Left lung (tissue), 10 donors: ENCODE results near the gene CHIC2. TPM values are rescaled to one million over a fixed set of nuclear protein-coding genes. Genes with fewer than 3 reads are reported as not detected.

Experiments
- ATAC-seq: fragments of 200-7000 bp; cut with Tn5 transposase; one replicate; pipeline ENCODE4 v1.9.1; 2020; ENCODE audit warnings: moderate library complexity
- DNase-seq, 4 donors: peaks; one replicate each; pipeline ENCODE4 v3.0.0-alpha.2; 2013 to 2020
- H3K27ac ChIP-seq, 2 donors: fragments of 200-600 bp; sonication (generic) in 1 of 2; one replicate each; pipeline versions ENCODE4 v1.5.0 to v1.8.0; 2020 to 2021
- H3K27me3 ChIP-seq, 2 donors: fragments of 200-600 bp; sonication (generic) in 1 of 2; one replicate each; pipeline versions ENCODE4 v1.5.0 to v1.8.0; 2020 to 2021
- H3K36me3 ChIP-seq, 2 donors: fragments of 200-600 bp; sonication (generic) in 1 of 2; one replicate each; pipeline versions ENCODE4 v1.5.0 to v1.8.0; 2020 to 2021
- H3K4me1 ChIP-seq, 2 donors: fragments of 200-600 bp; one replicate each; pipeline ENCODE4 v1.8.0; 2021
- H3K4me3 ChIP-seq, 2 donors: fragments of 200-600 bp; sonication (generic) in 1 of 2; one replicate each; pipeline versions ENCODE4 v1.5.0 to v1.8.0; 2020 to 2021; ENCODE audit warnings: mild to moderate bottlenecking in 1 of 2
- H3K9me3 ChIP-seq, 2 donors: fragments of 200-600 bp; sonication (generic) in 1 of 2; one replicate each; pipeline versions ENCODE4 v1.5.0 to v1.8.0; 2020 to 2021
- intact Hi-C, 2 donors: fragments of 100-400 bp; cut with DNase I; formaldehyde crosslinking; loops; one replicate each; pipeline versions ENCODE4 v1.11.2 to v1.14.2; 2022
- polyA plus RNA-seq, 6 donors: library from polyadenylated mRNA; unstranded; fragments of 120-200 nt; gene quantifications; one replicate each; pipeline ENCODE4 v1.2.1, GENCODE V29; 2013; ENCODE audit not compliant: insufficient read length in 6 of 6
- total RNA-seq, 2 donors: library from RNA; stranded (reverse); fragmentation: NEBNext Ultra II Directional; extraction: Animal tissue kit (Norgen Biotek cat#: 25700); gene quantifications; one replicate each; pipeline ENCODE4 v1.2.1, GENCODE V29; 2021
- TF ChIP-seq, protein P1 (sequence below), 2 donors: fragments of 200-600 bp; sonication (generic) in 1 of 2; IDR thresholded peaks; one replicate each; pipeline versions ENCODE4 v1.5.0 to v1.8.0; 2021; ENCODE audit warnings: antibody characterized with exemption in 2 of 2
- donor health status: DM: no; HTN: yes; CAD: no.
- donor health status: DM: no; HTN: no; CAD: no.

CHIC2 gene
- total and polyA plus RNA-seq, 8 donors = 18.5 to 34.9 (median 26.4) TPM

DNA sequence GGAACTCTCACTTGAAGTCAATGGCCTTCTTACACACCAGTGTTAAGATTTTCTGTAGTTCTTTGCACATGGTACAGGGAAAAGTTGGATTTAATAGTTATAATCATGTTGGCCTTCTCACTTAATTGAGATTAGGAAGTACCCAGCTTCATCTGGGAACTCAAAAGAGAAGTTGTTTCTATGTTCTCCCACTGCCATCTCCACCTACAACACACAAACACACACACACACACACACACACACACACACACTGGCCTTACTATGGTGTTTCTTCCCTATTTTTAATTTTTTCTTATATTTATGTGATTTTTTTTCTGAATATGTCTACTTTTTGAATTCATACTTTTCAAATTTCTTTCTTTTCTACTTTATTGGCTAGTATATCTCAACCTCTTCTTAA lies 10.0 kb upstream of the CHIC2 start:
- Histone ChIP-seq H3K4me1 (no peaks in the 10 kb centered on the region), H3K27ac (no peak overlapping the region), H3K36me3 (no peaks in the 10 kb centered on the region), H3K27me3 (no peaks in the 10 kb centered on the region), H3K9me3 (no peaks in the 10 kb centered on the region), H3K4me3 (no peak overlapping the region)
- intact Hi-C loops = no loop called here
- TF ChIP-seq, protein P1, sequence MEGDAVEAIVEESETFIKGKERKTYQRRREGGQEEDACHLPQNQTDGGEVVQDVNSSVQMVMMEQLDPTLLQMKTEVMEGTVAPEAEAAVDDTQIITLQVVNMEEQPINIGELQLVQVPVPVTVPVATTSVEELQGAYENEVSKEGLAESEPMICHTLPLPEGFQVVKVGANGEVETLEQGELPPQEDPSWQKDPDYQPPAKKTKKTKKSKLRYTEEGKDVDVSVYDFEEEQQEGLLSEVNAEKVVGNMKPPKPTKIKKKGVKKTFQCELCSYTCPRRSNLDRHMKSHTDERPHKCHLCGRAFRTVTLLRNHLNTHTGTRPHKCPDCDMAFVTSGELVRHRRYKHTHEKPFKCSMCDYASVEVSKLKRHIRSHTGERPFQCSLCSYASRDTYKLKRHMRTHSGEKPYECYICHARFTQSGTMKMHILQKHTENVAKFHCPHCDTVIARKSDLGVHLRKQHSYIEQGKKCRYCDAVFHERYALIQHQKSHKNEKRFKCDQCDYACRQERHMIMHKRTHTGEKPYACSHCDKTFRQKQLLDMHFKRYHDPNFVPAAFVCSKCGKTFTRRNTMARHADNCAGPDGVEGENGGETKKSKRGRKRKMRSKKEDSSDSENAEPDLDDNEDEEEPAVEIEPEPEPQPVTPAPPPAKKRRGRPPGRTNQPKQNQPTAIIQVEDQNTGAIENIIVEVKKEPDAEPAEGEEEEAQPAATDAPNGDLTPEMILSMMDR (IDR thresholded peaks at IDR 0.05) = no peak
- no peak for ATAC-seq
- DNase-seq = no peak

DNA sequence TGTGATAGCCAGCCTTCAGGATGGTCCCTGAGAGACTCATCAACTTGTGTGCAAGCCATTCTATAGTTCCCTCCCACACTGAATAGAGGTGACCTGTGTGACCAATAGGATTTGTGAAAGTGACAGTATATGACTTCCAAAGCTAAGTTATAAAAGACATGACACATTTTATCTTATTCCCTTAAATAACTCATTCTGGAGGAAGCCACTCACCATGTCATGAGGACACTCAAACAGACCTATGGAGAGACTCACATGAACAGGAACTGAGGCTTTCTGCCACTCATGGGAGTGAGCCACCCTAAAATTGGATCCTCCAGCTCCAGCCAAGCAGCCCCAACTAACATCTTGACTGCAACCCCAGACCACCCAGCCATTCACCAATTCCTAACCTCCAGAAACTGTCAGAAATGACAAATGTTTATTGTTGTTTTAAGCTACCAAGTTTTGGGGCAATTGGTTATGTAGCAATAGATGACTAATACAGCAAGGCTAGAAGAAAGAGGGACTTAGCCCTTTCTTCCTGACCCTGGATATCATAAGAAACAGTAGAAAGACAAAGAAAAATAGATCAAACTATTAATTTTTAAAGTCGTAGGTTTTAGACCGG lies 9.0 kb upstream of the CHIC2 start:
- no peak for ATAC-seq
- TF ChIP-seq, protein P1 (IDR thresholded peaks at IDR 0.05) = no peak
- Histone ChIP-seq H3K27ac (no peak overlapping the region), H3K9me3 (no peaks in the 10 kb centered on the region), H3K4me1 (no peaks in the 10 kb centered on the region), H3K36me3 (no peaks in the 10 kb centered on the region), H3K27me3 (no peaks in the 10 kb centered on the region), H3K4me3 (no peak overlapping the region)
- DNase-seq = no peak
- intact Hi-C loops = no loop called here

DNA sequence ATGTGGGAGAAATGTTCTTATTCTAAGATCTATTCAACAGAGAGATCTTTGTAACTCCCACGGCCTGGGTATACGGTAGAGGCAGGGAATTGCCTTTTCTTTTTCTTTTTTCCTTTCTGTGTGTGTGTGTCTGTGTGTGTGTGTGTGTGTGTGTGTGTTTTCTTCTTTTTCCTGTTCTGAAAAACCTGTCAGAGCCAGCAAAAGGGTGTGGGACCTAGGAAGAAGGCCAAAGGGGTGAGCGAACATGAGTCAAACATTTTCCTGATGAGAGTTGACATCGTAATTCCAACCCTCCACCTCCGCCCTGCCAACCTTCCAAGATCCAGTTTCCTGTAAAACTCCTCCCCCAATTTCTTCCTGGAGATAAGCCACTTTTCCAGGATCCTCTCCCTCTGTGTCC lies 2.8 kb upstream of the CHIC2 start:
- ATAC-seq = no peak
- no peak overlapping the region for H3K4me3 ChIP-seq

DNA sequence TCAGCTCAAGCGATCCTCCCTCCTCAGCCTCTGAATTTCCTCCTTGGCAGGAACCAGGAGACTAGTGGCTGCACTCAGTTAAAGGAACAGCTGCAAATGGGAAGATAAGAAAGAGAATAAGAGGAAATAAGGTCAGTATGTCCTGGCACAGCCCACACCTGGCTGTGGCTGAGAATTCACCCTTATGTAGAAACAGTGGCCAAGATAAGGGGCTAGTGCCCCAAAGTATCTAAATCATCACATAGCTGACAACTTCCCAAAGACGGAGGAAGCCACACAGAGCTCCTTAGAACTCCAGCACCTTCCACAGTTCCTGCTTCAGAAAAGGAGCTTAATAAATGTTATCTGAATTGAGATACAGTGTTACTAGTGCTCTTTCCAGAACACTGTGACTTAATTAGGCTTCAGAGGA lies 2.3 kb upstream of the CHIC2 start:
- ATAC-seq (no peak), DNase-seq (no peak)
- peak overlapping the region in 1 of 2 donors; percentile 60 for H3K27ac ChIP-seq
- H3K27me3 ChIP-seq = no peaks in the 10 kb centered on the region
- intact Hi-C loops = no loop called here
- peaks cover 19 to 25% of the 10 kb centered on the region in 2 donors for H3K4me1 ChIP-seq
- H3K4me3 ChIP-seq = no peak overlapping the region
- H3K36me3 ChIP-seq = no peaks in the 10 kb centered on the region
- no peaks in the 10 kb centered on the region for H3K9me3 ChIP-seq
- TF ChIP-seq, protein P1 (IDR thresholded peaks at IDR 0.05) = no peak

More for the DNA sequence above, 2.8 kb upstream of the CHIC2 start:
- TF ChIP-seq, protein P1 (IDR thresholded peaks at IDR 0.05) = no peak
- Histone ChIP-seq H3K27ac (peak overlapping the region in 1 of 2 donors; percentile 60), H3K9me3 (no peaks in the 10 kb centered on the region), H3K27me3 (no peaks in the 10 kb centered on the region), H3K4me1 (peaks cover 15 to 21% of the 10 kb centered on the region in 2 donors), H3K36me3 (no peaks in the 10 kb centered on the region)
- DNase-seq = no peak
- intact Hi-C loops = no loop called here

DNA sequence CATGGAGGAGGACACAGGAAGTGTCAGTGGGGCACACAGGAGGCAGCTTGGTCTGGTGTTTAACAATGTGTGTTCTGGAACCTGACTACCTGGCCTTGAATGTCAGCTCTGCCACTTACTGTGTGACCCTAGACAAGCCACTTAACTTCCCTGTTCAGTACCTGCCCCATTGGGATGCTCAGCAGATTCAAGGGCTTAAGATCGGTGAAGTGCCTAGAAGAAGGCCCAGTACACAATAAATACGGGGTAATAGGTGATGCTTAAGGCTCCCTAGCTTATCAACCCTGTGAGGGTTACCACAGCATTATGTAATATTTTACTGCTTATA lies 1.6 kb upstream of the CHIC2 start:
- intact Hi-C loops = no loop called here
- ATAC-seq = no peak
- TF ChIP-seq, protein P1 (IDR thresholded peaks at IDR 0.05) = no peak
- Histone ChIP-seq H3K4me1 (peaks cover 20 to 32% of the 10 kb centered on the region in 2 donors), H3K27me3 (no peaks in the 10 kb centered on the region), H3K27ac (peak overlapping the region in 1 of 2 donors; percentile 98), H3K9me3 (no peaks in the 10 kb centered on the region), H3K36me3 (no peaks in the 10 kb centered on the region), H3K4me3 (no peak overlapping the region)
- no peak for DNase-seq
